H9 (cell line): Measurements from ENCODE around the gene PSMB8. TPM values are rescaled to one million over a fixed set of nuclear protein-coding genes. Genes with fewer than 3 reads are reported as not detected.

Experiments
- DNase-seq: peaks from one replicate; pipeline ENCODE4 v3.0.0-alpha.2; 2017
- H2AFZ ChIP-seq: one replicate; pipeline ENCODE4 v1.6.1; 2013; ENCODE audit warnings: mild to moderate bottlenecking, low read length, control low read depth, moderate library complexity
- H2AK5ac ChIP-seq: 2 replicates; pipeline ENCODE4 v1.6.1; 2013; ENCODE audit warnings: low read length, control low read depth, mixed read lengths; ENCODE audit not compliant: insufficient read length
- H2BK120ac ChIP-seq: one replicate; pipeline ENCODE4 v1.6.1; 2013; ENCODE audit warnings: low read depth, mild to moderate bottlenecking, low read length, control low read depth, inconsistent platforms; ENCODE audit not compliant: poor library complexity, severe bottlenecking
- H2BK12ac ChIP-seq: 2 replicates; pipeline ENCODE4 v1.6.1; 2013; ENCODE audit warnings: low read length, control low read depth, mixed read lengths, low read depth; ENCODE audit not compliant: insufficient read length
- H2BK15ac ChIP-seq: 2 replicates; pipeline ENCODE4 v1.6.1; 2013; ENCODE audit warnings: low read depth, low read length, control low read depth
- H2BK20ac ChIP-seq: one replicate; pipeline ENCODE4 v1.6.1; 2013; ENCODE audit warnings: low read depth, mild to moderate bottlenecking, low read length, control low read depth, inconsistent platforms; ENCODE audit not compliant: poor library complexity, severe bottlenecking
- H2BK5ac ChIP-seq: 2 replicates; pipeline ENCODE4 v1.6.1; 2013; ENCODE audit warnings: low read length, control low read depth, mixed read lengths; ENCODE audit not compliant: insufficient read length
- H3K14ac ChIP-seq: 2 replicates; pipeline ENCODE4 v1.6.1; 2013; ENCODE audit warnings: low read length, control low read depth; ENCODE audit not compliant: insufficient read depth
- H3K18ac ChIP-seq: 2 replicates; pipeline ENCODE4 v1.6.1; 2013; ENCODE audit warnings: low read depth, mild to moderate bottlenecking, mixed read lengths, low read length, control low read depth; ENCODE audit not compliant: insufficient read length
- H3K23ac ChIP-seq: 2 replicates; pipeline ENCODE4 v1.6.1; 2013; ENCODE audit warnings: low read length, control low read depth, mixed read lengths, low read depth; ENCODE audit not compliant: insufficient read length
- H3K23me2 ChIP-seq: 2 replicates; pipeline ENCODE4 v1.6.1; 2013; ENCODE audit warnings: low read depth, mild to moderate bottlenecking, mixed read lengths, low read length, control low read depth; ENCODE audit not compliant: insufficient read length, poor library complexity, severe bottlenecking
- H3K27ac ChIP-seq: 2 replicates; pipeline ENCODE4 v1.5.1; 2013; ENCODE audit warnings: low read length, control low read depth, mixed read lengths, low read depth; ENCODE audit not compliant: insufficient read length
- H3K27me3 ChIP-seq: 2 replicates; pipeline ENCODE4 v1.6.1; 2013; ENCODE audit warnings: low read length, control low read depth, inconsistent platforms; ENCODE audit not compliant: insufficient read depth
- H3K4ac ChIP-seq: 2 replicates; pipeline ENCODE4 v1.6.1; 2013; ENCODE audit warnings: low read depth, mild to moderate bottlenecking, control low read depth, inconsistent platforms, low read length, moderate library complexity
- H3K4me1 ChIP-seq: 2 replicates; pipeline ENCODE4 v1.6.1; 2013; ENCODE audit warnings: low read length, control low read depth, inconsistent platforms; ENCODE audit not compliant: insufficient read depth
- H3K4me2 ChIP-seq: 2 replicates; pipeline ENCODE4 v1.6.1; 2013; ENCODE audit warnings: low read length, control low read depth, mixed read lengths; ENCODE audit not compliant: insufficient read length, insufficient read depth
- H3K56ac ChIP-seq: 2 replicates; pipeline ENCODE4 v1.6.1; 2013; ENCODE audit warnings: low read depth, mild to moderate bottlenecking, mixed read lengths, low read length, control low read depth; ENCODE audit not compliant: insufficient read length
- H3K79me1 ChIP-seq: 2 replicates; pipeline ENCODE4 v1.6.1; 2013; ENCODE audit warnings: low read depth, mild to moderate bottlenecking, moderate library complexity, low read length, control low read depth, inconsistent platforms; ENCODE audit not compliant: insufficient read depth, poor library complexity, severe bottlenecking
- H3K79me2 ChIP-seq: 2 replicates; pipeline ENCODE4 v1.6.1; 2013; ENCODE audit warnings: low read length, control low read depth, inconsistent platforms; ENCODE audit not compliant: insufficient read depth
- H3K9ac ChIP-seq: 2 replicates; pipeline ENCODE4 v1.6.1; 2013; ENCODE audit warnings: low read length, control low read depth, mixed read lengths; ENCODE audit not compliant: insufficient read length; ENCODE audit errors: extremely low read depth
- H3K9me3 ChIP-seq: one replicate; pipeline ENCODE4 v1.6.1; 2013; ENCODE audit warnings: low read depth, low read length, inconsistent platforms; ENCODE audit not compliant: control insufficient read depth
- H3T11ph ChIP-seq: one replicate; pipeline ENCODE4 v1.6.1; 2013; ENCODE audit warnings: mild to moderate bottlenecking, low read length, control low read depth, inconsistent platforms
- H4K20me1 ChIP-seq: one replicate; pipeline ENCODE4 v1.6.1; 2013; ENCODE audit not compliant: control insufficient read depth, insufficient read length, insufficient read depth
- H4K5ac ChIP-seq: 2 replicates; pipeline ENCODE4 v1.6.1; 2013; ENCODE audit warnings: low read depth, mild to moderate bottlenecking, mixed read lengths, low read length, control low read depth; ENCODE audit not compliant: insufficient read length
- H4K8ac ChIP-seq: replicated peaks from 2 replicates; pipeline ENCODE4 v1.6.1; 2013; ENCODE audit warnings: low read length, control low read depth, mixed read lengths, low read depth; ENCODE audit not compliant: insufficient read length
- H4K91ac ChIP-seq: 2 replicates; pipeline ENCODE4 v1.6.1; 2013; ENCODE audit warnings: low read depth, mild to moderate bottlenecking, moderate library complexity, mixed read lengths, low read length, control low read depth; ENCODE audit not compliant: insufficient read length
- H3K27ac Mint-ChIP-seq, 3 experiments: 2 replicates in 2 of 3; 3 replicates in 1 of 3; pipeline ENCODE4 v1.8.0; 2020 to 2021; ENCODE audit warnings: mixed read lengths in 3 of 3, mild to moderate bottlenecking in 1 of 3, moderate library complexity in 1 of 3
- H3K27me3 Mint-ChIP-seq: 2 replicates; pipeline ENCODE4 v1.8.0; 2021; ENCODE audit warnings: low read depth, mild to moderate bottlenecking, moderate library complexity, mixed read lengths
- H3K36me3 Mint-ChIP-seq, 3 experiments: 2 replicates in 2 of 3; 3 replicates in 1 of 3; pipeline ENCODE4 v1.8.0; 2020 to 2021; ENCODE audit warnings: low read depth in 3 of 3, mixed read lengths in 3 of 3; ENCODE audit not compliant: insufficient read depth in 1 of 3
- H3K4me1 Mint-ChIP-seq, 2 experiments: 2 replicates each; pipeline ENCODE4 v1.8.0; 2020; ENCODE audit warnings: mixed read lengths in 2 of 2
- H3K4me3 Mint-ChIP-seq, 2 experiments: 2 replicates in 1 of 2; 3 replicates in 1 of 2; pipeline ENCODE4 v1.8.0; 2020 to 2021; ENCODE audit warnings: mild to moderate bottlenecking in 2 of 2, mixed read lengths in 2 of 2, moderate library complexity in 1 of 2
- H3K9me3 Mint-ChIP-seq, 2 experiments: 2 replicates in 1 of 2; 3 replicates in 1 of 2; pipeline ENCODE4 v1.8.0; 2020; ENCODE audit warnings: mild to moderate bottlenecking in 2 of 2, mixed read lengths in 2 of 2, moderate library complexity in 1 of 2
- CTCF ChIP-seq: fragments of 200-600 bp; sonication (generic); conservative IDR thresholded peaks from 3 replicates; pipeline ENCODE4 v1.8.0; 2021; ENCODE audit warnings: antibody characterized with exemption, mild to moderate bottlenecking
- WGBS: extraction: QIAGEN DNeasy Blood & Tissue Kit; methylation state at CpG from one replicate; pipeline ENCODE4 v1.1.7; 2013; ENCODE audit warnings: missing lambda C conversion rate, low lambda C conversion rate, mixed read lengths; ENCODE audit not compliant: insufficient read length; ENCODE audit errors: extremely low coverage; 5-methylcytosine and 5-hydroxymethylcytosine counted together
- total RNA-seq: library from RNA; stranded (reverse); gene quantifications from 2 replicates; pipeline ENCODE4 v1.2.1, GENCODE V29; 2021

The PSMB8 gene
- total RNA-seq, 1 experiment from 2014 or later: 19.1 TPM

- H2BK120ac ChIP-seq: no peak overlapping the region
- H2BK12ac ChIP-seq: no peak overlapping the region
- H3K4me2 ChIP-seq: no peak overlapping the region
- H2BK5ac ChIP-seq: no peak overlapping the region
- no peaks in the 10 kb centered on the region for H3K23me2 ChIP-seq
- DNase-seq: no peak
- Mint-ChIP-seq H3K4me1 (peaks cover 4 to 8% of the 10 kb centered on the region in 2 experiments; a peak in 3 of 4 replicates), H3K27ac (no peak overlapping the region), H3K4me3 (no peak overlapping the region), H3K9me3 (no peaks in the 10 kb centered on the region), H3K27me3 (no peaks in the 10 kb centered on the region), H3K36me3 (peaks cover 7 to 19% (median 11%) of the 10 kb centered on the region in 3 experiments; a peak in 5 of 7 replicates)
- H3K14ac ChIP-seq: no peak overlapping the region
- TF ChIP-seq CTCF: no peak
- no peak overlapping the region for H3K18ac ChIP-seq
- no peak overlapping the region for H4K8ac ChIP-seq
- no peak overlapping the region for H2AK5ac ChIP-seq
- no peak overlapping the region for H3K9ac ChIP-seq
- H3K23ac ChIP-seq: no peak overlapping the region
- H3K4me1 ChIP-seq: no peaks in the 10 kb centered on the region
- H3K9me3 ChIP-seq: no peaks in the 10 kb centered on the region
- no peaks in the 10 kb centered on the region for H4K20me1 ChIP-seq
- no peaks in the 10 kb centered on the region for H3K79me2 ChIP-seq
- H2AFZ ChIP-seq: no peak overlapping the region
- WGBS: no CpG with 5 or more reads among the region's 5 CpGs
- no peaks in the 10 kb centered on the region for H3K27me3 ChIP-seq
- H2BK15ac ChIP-seq: no peak overlapping the region
- H3K4ac ChIP-seq: no peak overlapping the region
- H4K5ac ChIP-seq: no peak overlapping the region
- no peak overlapping the region for H2BK20ac ChIP-seq
- H3K56ac ChIP-seq: no peak overlapping the region
- no peak overlapping the region for H4K91ac ChIP-seq
- no peaks in the 10 kb centered on the region for H3K79me1 ChIP-seq
- H3T11ph ChIP-seq: no peak overlapping the region
- H3K27ac ChIP-seq: no peak overlapping the region
Measured at GRCh38 chr6:32830936-32831335, 12.9 kb downstream of the PSMB8 start.
